HEK293 (cell line): ENCODE results near the gene RARS1.

Experiments used
- CTCF ChIP-seq: fragments of 450-650 bp; formaldehyde crosslinking; IDR thresholded peaks from 2 replicates; pipeline ENCODE4 v1.5.1; 2016; ENCODE audit warnings: missing biosample characterization, missing genetic modification characterization
- PRDM10 ChIP-seq: fragments of 450-650 bp; formaldehyde crosslinking; IDR thresholded peaks from 2 replicates; pipeline ENCODE4 v1.5.1; 2016; ENCODE audit warnings: missing biosample characterization, missing genetic modification characterization
- SETDB1 ChIP-seq: IDR thresholded peaks from one replicate; pipeline ENCODE4 v1.6.1; 2017; ENCODE audit warnings: mild to moderate bottlenecking, low read length, moderate library complexity, mixed read lengths; ENCODE audit not compliant: insufficient read length
- SP2 ChIP-seq: fragments of 450-650 bp; formaldehyde crosslinking; IDR thresholded peaks from 2 replicates; pipeline ENCODE4 v1.5.1; 2016; ENCODE audit warnings: missing biosample characterization, missing genetic modification characterization
- TSHZ1 ChIP-seq: fragments of 450-650 bp; formaldehyde crosslinking; IDR thresholded peaks from 2 replicates; pipeline ENCODE4 v1.5.1; 2016; ENCODE audit warnings: missing biosample characterization, missing genetic modification characterization, borderline replicate concordance
- YY1 ChIP-seq: fragments of 450-650 bp; formaldehyde crosslinking; IDR thresholded peaks from 2 replicates; pipeline ENCODE4 v1.5.1; 2018; ENCODE audit warnings: missing biosample characterization, missing genetic modification characterization
- ZBTB49 ChIP-seq: fragments of 450-650 bp; formaldehyde crosslinking; IDR thresholded peaks from 2 replicates; pipeline ENCODE4 v1.5.1; 2016; ENCODE audit warnings: missing biosample characterization, missing genetic modification characterization, low read depth
- ZBTB6 ChIP-seq: fragments of 450-650 bp; formaldehyde crosslinking; IDR thresholded peaks from 2 replicates; pipeline ENCODE4 v1.5.1; 2017; ENCODE audit warnings: missing biosample characterization, missing genetic modification characterization
- ZFP3 ChIP-seq: fragments of 450-650 bp; formaldehyde crosslinking; IDR thresholded peaks from 2 replicates; pipeline ENCODE4 v1.5.1; 2016; ENCODE audit warnings: low read depth, missing biosample characterization, missing genetic modification characterization
- ZNF18 ChIP-seq: fragments of 450-650 bp; formaldehyde crosslinking; IDR thresholded peaks from 2 replicates; pipeline ENCODE4 v1.5.1; 2016; ENCODE audit warnings: missing biosample characterization, missing genetic modification characterization
- ZNF449 ChIP-seq: fragments of 450-650 bp; formaldehyde crosslinking; IDR thresholded peaks from 2 replicates; pipeline ENCODE4 v1.5.1; 2017; ENCODE audit warnings: missing biosample characterization, mild to moderate bottlenecking, missing genetic modification characterization, moderate library complexity
- ZNF654 ChIP-seq: fragments of 450-650 bp; formaldehyde crosslinking; IDR thresholded peaks from 2 replicates; pipeline ENCODE4 v1.5.1; 2016; ENCODE audit warnings: low read depth, missing biosample characterization, missing genetic modification characterization
- ZNF76 ChIP-seq: fragments of 450-650 bp; formaldehyde crosslinking; IDR thresholded peaks from 2 replicates; pipeline ENCODE4; 2016; ENCODE audit warnings: low read depth, missing biosample characterization, missing genetic modification characterization, borderline replicate concordance

GRCh38 chr5:168447808-168448207, 38.5 kb upstream of the RARS1 start:
- no peak for TF ChIP-seq CTCF (tag by site-specific recombination)
- no peak for TF ChIP-seq ZBTB6 (tag by site-specific recombination)
- no peak for TF ChIP-seq TSHZ1 (tag by site-specific recombination)
- TF ChIP-seq ZNF449, result no peak
- TF ChIP-seq ZNF654, result no peak
- TF ChIP-seq ZBTB49, result no peak
- TF ChIP-seq ZFP3, result no peak
- no peak for TF ChIP-seq PRDM10 (tag by site-specific recombination)
- no peak for TF ChIP-seq ZNF76 (tag by site-specific recombination)
- no peak for TF ChIP-seq SETDB1
- no peak for TF ChIP-seq SP2 (tag by site-specific recombination)
- TF ChIP-seq ZNF18 (tag by site-specific recombination), result no peak
- no peak for TF ChIP-seq YY1
